GM18907 (cell line): Measurements from ENCODE around the gene USH1G.
"Not testable (repeated sequence)": the region's sequence is repeated elsewhere in the genome, so short reads cannot be mapped to it uniquely, and the experiment has no call there.

Experiments used
- ATAC-seq: cut with Tn5 transposase; IDR thresholded peaks from one replicate; pipeline ENCODE4 v1.9.1; 2021; ENCODE audit warnings: mild to moderate bottlenecking, moderate library complexity; ENCODE audit not compliant: unreplicated experiment

Gene USH1G

DNA sequence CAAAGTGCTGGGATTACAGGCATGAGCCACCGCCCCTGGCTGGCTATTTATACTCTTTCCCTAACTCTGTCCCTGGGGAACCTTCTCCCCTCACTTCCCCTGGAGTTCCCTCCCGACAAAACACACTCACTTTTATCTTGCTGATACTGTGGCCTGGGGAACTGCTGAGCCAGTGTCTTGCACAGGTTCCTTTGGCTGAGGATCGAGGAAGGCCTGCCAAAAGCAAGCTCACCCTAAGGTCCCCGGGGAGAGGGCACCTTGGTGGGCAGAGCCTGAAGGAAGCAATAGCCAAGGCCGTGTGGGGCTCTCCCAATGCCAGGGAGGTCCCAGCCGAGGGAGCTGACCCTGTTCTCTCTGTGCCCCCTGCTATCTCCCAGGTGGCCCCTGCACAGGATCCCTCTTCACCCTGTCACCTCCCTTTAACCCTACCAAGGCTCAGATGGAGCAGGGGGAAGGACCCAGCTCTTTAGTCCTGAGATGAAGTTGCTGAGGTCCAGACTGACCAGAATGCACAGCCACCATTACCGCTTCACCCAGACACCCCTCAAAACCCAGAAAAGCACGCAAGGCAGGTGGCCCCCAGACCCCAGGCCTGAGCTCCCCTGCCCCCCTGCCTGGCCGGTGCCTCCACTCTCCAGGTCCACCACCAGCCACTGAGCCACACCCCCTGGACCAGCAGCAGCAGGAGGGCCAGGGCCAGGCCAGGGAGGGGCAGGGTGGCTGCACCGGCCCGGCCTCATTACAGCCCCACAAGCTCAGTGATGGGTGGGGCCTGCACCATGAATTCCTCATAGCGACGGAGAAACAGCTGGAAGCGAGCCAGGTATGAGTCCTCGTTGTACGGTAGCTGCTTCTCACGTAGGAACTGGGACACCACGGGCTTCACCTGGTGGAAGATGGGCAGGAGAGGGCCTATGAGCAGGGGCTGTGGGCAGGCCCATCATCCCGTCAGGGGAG, 45.2 kb downstream of the USH1G start:
- ATAC-seq, result no peak

DNA sequence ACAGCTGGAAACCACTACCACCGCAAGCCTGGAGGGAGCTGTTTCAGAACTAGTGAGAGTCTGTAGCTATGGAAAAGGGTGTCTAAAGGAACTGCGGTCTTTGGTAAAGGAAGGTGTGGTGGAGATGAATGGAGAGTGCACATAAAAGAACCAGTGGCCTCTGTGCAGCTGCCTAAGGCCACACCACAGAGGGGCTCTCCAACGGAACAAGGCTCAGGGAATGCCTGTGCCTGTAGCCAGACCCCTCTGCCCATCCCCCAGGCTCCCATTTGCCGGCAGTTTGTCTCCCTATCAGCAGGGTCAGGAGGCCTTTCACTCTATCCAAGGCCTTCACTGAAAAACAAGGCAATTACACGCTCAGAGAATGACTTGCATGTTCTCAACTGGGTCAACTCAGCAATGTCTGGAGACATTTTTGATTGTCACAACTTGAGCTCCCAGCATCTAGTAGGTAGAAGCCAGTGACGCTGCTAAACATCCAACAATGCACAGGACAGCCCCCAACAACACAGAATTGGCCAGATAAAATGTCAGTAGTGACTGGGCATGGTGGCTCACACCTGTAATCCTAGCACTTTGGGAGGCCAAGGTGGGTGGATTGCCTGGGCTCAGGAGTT, 47.0 kb downstream of the USH1G start:
- no peak for ATAC-seq

DNA sequence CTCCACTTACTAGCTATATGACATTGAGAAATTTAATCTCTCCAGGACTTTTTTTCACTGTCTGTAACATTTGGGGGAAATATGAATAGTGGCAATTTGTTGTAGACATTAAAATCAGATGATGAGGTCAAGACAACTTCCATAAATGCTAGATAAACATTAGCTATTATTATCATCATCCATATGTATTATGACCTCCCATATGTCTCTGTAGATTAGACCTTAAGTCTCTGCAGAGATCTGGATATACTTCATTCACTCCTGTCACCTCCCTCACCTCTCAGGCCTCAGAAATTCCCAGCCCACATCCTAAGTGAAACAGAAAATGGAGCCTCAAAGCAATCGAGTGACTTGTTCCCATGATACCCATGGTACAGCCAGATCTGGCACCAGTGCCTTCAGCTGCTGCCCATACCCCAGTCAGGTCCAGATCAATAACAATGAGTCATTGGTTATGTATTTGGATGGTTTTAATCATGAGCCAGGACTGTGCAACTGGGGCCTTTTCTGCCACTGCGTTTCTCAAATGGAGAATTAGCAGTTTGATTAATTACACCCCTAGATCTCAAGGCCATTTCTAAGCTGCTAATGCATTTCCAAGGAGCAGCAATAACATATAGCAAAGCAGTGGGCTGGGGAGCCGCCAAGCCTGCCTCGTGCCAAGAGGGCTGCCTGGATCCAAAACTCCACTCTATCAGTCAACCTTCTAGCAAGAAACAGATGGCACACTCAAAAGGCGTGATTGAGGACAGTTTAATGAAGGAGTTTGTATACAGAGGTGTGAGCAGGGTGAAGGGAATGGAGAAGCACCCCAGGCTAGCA, 47.7 kb downstream of the USH1G start:
- no peak for ATAC-seq

DNA sequence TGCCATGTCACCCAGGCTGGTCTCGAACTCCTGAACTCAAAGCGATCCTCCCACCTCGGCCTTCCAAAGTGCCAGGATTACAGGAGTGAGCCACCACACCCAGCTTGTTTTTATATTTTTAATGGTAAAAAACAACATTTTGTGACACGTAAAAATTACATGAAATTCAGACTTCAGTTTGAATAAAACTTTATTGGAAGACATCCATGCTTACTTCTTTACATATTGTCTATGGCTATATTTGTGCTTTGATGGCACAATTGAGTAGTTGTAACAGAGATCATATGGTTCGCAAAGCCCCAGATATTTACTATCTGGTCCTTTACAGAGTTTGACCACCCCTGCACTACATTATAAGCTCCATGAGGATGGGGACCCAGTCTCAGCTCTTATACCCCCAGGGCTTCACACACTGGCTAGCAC, 48.4 kb downstream of the USH1G start:
- ATAC-seq, result no peak

DNA sequence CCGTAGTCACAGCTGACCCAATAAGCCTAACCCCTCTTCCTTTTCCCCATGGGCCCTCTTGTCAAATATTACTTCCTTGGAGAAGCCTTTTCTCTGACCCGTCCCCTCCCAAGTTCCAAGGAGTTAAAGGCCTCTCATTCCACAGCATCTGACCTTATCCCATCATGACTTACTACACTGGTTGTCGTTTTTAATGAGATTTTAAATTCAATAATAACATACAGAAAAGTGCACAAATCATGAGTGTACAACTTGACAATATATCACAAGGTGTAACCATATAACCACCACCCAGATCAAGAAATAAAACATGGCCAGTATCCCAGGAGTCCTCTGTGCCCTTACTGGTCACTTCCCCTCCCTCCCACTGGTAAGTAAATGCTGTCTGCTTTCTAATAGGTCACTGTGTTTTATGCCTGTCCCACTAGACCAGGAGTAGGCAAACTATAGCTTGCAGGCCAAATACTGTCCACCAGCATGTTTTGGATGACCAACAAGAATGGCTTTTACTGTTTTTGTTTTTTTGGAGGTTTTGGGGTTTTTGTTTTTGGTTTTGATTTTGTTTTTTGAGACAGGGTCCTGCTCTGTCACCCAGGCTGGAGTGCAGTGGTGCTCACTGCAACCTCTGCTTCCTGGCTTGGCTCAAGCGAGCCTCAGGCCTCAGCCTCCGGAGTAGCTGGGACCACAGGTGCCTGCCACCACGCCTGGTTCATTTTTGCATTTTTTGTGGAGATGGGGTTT, 49.0 kb downstream of the USH1G start:
- ATAC-seq, result no peak

DNA sequence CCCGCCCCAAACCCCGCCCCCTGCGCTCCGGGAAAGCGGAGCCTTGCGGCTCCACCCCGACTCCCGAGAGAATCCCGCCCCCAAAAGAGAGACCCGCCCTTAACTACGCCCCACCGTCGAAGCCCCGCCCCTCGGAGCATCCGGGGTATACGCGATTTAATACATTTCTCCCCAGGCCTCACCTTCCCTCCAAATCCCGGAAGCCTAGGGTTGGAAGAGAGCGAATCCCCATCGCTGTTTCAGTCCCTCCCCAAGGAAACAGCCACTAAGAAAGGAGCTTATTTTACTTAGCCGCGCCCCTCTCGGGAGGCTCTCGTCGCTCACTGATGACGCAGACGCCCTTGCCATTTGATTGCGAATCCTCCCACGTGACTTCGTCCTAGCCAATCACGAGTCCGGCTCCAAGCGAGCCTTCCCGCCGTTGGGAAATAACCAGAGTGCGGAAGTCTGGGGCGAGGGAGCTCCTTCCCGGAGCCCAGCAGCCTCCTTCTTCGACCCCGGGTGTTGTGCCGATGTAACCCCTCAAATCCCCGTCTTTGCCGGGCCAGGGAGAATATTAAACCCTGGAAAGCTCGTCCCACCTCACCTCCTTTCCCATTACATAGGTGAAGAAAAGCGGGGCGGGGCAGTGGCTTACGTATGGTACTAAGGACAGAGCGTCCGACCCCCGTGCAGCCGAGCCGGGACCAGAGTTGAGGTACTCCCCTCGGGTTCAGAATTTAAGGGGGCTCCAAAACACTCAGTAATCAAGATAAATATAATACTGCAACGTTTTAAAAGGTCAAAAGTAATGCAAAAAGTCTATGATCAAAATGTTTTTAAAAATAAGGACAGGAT, 49.8 kb downstream of the USH1G start:
- ATAC-seq, result peak; percentile 88

DNA sequence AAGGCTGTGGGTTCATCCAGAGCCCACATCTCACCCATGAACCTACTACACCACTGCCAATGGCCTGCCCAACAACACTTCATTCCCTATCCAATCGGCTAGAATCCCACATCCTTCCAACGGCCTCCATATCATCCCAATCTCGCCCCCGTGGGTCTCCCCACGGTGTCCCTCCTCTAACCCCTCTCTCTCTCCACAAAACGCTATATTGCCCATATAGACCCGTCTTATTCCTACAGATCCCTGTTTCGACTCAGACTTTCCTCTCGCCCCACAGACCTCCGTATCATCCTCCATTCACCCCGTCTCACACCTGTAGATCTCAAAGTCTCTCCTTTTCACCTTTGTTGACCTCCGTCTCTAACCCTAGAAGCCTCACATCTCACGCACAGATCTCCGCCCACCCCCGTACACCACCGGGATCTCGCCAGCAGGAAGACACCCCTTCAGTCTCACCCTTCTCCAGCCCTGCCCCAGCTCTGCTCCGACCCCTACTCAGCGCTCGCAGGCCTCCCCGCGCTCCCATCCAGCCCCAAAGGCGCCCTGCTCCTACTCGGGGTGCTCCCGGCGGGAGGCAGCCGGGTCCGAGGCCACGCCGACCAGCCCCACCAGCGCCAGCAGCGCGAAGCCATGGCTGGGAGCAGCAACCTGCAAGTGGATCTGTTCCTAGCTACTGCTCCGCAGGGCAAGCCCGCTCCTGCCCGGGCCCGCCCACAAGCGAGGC, 50.6 kb downstream of the USH1G start, which contains the start of gene FDXR:
Gene FDXR, minus strand, starts transcription at position 682 of the 724 bp plus-strand sequence. Its CDS starts 50 bp downstream, at position 632.
- peak; percentile 33 for ATAC-seq

DNA sequence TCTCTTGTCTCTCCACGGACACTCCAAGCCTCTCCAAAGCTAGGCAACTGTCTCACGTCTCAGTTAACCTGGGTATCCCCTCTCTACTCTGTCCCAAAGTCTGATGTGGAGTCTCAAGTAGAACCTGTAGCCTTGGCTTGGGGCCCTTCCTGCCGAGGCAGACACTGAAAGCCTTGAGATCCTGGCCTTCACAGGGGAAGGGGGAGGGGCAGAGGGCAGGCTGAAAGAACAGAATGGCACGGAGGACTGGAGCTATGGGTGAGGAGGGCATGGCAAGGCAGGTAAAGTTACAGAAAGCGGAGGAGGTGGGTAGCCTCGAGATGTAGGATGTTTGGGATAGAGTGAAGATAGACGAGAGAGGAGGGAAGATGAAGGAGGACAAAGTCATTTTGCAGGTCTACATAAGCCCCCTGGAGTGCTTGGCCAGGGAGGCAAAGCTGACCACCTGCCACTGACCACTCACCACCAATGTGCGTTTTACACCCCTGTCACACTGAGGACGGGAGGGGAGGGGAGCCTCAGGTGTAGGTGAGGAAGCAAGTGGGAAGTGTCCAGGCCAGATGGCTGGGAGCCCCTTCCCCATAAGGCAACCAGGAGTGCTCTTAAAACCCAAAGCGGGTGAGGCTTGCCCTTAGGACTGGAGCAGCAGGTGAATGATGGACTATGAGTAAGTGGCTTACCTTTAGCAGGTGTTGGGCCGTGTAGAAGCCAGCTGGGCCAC, 51.5 kb downstream of the USH1G start:
- ATAC-seq, result no peak

DNA sequence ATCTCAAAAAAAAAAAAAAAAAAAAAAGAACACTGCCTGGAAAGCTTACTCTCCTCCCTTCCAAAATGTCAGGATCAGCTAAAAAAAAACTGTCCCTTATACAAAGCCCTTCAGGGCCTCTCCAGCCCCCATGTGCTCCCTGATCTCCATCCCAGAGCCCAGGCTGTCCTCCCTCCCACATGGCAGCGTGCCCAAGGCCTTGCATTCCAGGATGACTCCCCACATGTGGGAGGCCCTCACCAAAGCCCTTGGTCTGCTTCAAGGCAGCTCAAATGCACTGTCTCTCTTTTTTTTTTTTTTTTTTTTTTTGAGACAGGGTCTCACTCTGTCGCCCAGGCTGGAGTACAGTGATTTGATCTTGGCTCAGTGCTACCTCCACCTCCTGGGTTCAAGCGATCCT, 52.5 kb downstream of the USH1G start:
- ATAC-seq, result no peak

DNA sequence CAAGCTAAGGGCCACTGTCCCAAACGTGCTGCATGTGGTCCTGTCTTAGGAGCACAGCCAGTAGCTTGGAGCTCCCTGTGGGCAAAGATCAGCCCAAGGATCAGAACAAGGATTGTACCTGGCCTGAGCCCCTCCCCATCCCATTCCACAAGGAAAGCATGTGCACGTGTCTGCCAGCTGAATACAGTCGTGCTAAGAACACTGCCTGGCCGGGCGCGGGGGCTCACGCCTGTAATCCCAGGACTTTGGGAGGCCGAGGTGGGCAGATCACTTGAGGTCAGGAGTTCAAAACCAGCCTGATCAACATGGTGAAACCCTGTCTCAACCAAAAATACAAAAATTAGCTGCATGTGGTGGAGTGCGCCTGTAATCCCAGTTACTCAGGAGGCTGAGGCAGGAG, 53.0 kb downstream of the USH1G start:
- ATAC-seq, result not testable (repeated sequence)

DNA sequence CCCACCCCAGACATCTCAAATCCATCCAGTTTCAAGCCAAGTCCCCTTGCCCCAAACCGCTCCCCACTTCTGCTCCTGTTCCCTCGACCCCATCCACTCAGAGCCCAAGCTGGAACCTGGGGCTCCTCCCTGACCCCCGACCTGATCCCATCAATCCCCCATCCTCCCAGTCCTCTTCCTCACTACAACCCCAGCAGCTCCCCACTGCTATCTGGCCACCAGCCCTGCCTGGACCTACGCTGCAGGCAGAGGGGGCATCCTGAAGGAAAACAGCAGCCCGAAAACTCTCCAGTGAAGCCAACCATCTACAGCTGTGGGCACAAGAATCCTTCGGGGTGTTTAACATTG, 54.2 kb downstream of the USH1G start:
- no peak for ATAC-seq

DNA sequence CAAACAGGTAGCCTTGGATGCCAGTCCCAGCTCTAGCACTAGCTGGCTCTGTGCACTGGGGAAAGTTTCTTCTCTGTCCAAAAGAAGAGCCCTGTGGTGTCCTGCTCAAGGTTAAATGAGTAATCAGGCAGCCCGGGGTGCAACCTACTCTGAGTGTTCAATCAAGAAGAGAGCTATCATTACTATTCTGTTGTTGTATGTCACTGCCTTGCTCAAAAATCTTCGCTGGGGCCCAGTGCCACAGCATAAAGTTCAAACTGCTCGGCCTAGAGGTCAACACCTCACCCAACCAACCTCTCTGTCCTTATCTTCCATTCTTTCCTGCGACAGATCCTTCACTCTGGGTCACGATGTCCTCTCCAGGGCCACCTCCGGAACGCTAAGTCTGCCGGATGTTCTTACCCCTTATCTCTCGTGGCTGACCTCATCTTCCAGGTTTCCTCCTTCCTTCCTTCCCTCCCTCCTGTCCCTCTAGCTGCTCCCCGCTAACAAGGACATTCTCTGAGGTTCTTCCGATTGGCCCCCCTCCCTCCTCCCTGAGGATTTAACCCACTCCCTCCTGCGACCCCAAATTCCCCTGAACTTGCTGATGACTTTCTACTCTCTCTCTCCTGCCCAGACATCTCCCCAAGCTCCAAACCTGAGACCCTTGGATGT, 54.7 kb downstream of the USH1G start:
- ATAC-seq, result no peak

DNA sequence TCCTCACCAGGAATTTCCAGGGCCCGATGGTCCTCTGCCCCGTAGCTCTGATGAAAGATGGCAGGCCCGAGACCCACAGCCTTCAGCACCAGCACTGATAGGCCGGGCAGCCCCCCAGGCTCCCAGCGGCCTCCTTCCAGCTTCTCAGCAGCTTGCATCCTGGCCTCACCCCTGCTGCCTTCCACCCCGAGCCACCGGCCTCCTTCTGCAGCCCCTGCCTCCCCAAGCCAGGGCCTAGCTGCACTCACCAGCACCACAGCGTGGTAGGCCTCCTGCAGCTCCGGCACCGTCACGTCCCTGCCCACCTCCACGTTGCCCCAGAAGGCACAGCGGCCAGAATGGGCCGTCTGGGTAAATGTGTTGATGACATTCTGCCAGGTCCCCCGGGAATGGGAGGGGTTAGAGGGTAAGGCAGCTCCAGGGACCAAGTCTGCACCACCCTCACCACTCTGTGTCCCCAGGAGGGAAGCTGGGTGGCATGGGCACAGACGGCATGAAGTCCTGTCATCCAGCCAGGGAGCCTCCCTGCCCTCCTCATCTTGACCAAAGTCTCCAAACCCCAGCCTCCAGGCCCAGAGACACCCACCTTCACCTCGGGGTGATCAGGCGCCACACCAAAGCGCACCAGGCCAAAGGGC, 56.7 kb downstream of the USH1G start:
- ATAC-seq, result no peak
